HUES48 (cell line): Measurements from ENCODE around the gene YPEL3.

Experiments used
- H3K27ac ChIP-seq: one replicate; pipeline ENCODE4 v1.7.0; 2013; ENCODE audit warnings: low read depth, low read length, inconsistent platforms
- H3K27me3 ChIP-seq: 2 replicates; pipeline ENCODE4 v1.6.1; 2013; ENCODE audit warnings: mild to moderate bottlenecking, low read length; ENCODE audit not compliant: control insufficient read depth, insufficient read depth
- H3K36me3 ChIP-seq: 2 replicates; pipeline ENCODE4 v1.6.1; 2013; ENCODE audit warnings: low read length; ENCODE audit not compliant: control insufficient read depth, insufficient read depth
- H3K4me1 ChIP-seq: 2 replicates; pipeline ENCODE4 v1.6.1; 2013; ENCODE audit warnings: mild to moderate bottlenecking, low read length; ENCODE audit not compliant: control insufficient read depth, insufficient read depth
- H3K4me3 ChIP-seq: 2 replicates; pipeline ENCODE4 v1.5.1; 2013; ENCODE audit warnings: mild to moderate bottlenecking, low read depth, low read length
- H3K9ac ChIP-seq: 2 replicates; pipeline ENCODE4 v1.6.1; 2013; ENCODE audit warnings: mild to moderate bottlenecking, low read depth, low read length, moderate library complexity
- H3K9me3 ChIP-seq: 2 replicates; pipeline ENCODE4 v1.6.1; 2013; ENCODE audit warnings: low read length; ENCODE audit not compliant: control insufficient read depth, insufficient read depth

Gene YPEL3, protein sequence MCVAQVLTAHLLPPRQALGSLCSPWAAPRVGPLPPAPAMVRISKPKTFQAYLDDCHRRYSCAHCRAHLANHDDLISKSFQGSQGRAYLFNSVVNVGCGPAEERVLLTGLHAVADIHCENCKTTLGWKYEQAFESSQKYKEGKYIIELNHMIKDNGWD

DNA sequence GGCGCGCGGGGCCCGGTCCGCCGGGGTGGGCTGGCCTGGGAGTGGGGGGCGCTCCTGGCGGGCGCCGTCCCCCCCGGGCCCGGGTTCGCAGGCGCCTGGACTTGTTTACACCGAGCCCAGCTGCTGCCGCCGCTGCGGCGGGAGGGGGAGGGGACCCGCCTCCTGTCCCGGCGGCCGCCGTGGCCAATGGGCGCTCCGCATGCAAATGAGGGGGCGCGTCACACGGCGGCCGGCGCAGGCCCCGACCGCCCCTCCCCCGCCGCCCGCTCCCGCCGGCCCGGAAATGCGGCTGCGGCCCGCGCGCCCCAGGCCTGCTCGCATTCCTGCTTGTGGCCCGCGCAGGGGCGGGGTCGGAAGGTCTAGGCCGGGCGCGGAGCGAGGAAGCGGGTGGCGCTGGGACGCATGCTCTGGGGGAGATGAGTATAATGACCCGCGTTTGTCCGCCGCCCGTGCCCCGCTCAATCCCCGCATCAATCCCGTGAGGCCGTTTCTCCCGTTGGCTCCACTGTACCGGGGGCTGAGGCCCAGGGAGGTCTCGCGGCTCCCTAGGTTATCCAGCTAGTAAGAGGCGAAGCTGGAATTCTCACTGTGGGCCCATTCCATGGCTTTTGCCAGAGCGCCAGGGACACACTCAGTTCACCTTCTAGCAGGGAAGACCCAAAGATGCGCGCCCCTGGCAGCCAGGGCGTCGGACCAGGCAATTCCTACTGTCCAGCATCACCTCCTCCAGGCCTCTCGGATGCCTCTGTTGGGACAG lies at the start of gene YPEL3:
Gene YPEL3, minus strand, starts transcription at position 109 of the 757 bp plus-strand sequence. CDS start 731 bp downstream, outside the sequence.
- Histone ChIP-seq H3K9me3 (peaks cover 20% of the 10 kb centered on the region), H3K27ac (peak within 1 kb of the TSS; percentile 90), H3K9ac (peak within 1 kb of the TSS; percentile 70), H3K27me3 (no peaks in the 10 kb centered on the region), H3K36me3 (peaks cover 10% of the 10 kb centered on the region; the same call in 1 of the 2 replicates), H3K4me1 (peaks cover 7% of the 10 kb centered on the region), H3K4me3 (peak within 1 kb of the TSS; percentile 46)

DNA sequence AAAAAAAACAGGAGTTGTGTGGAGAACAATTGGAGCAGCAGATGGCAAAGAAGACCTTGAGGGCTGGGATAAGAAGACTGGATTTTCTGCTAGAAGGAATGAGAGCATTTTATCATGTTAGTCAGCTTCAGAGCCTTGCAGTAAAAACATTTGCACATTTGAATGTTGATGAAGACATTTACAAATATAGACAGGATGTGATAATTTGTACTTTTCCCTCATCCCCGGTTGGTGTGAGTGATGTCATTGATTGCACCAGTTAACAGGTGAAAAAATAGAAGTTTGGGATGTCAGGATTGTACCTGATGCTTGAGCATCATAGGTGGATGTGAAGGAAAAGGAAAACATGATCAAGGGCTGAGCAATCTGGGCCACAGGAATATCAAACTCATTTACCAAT lies 49.6 kb upstream of the YPEL3 start:
- Histone ChIP-seq H3K9ac (no peak overlapping the region), H3K4me3 (no peak overlapping the region), H3K36me3 (no peaks in the 10 kb centered on the region), H3K27ac (no peak overlapping the region), H3K9me3 (0 out of 2 replicates have a peak, but pooled peaks cover 5% of the 10 kb centered on the region), H3K4me1 (no peaks in the 10 kb centered on the region), H3K27me3 (no peaks in the 10 kb centered on the region)

DNA sequence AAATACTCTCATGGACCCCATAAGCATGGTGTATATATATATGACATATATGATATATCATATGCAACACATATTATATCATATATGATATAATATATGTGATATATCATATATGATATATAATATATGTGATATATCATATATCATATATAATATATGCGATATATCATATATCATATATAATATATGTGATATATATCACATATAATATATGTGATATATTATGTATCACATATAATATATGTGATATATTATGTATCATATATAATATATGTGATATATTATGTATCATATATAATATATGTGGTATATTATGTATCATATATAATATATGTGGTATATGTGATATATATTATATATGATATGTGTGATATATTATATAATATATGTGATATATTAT lies 48.9 kb upstream of the YPEL3 start:
- no peaks in the 10 kb centered on the region for H3K36me3 ChIP-seq
- H3K27ac ChIP-seq = no peak overlapping the region
- H3K9me3 ChIP-seq = 0 out of 2 replicates have a peak, but pooled peaks cover 5% of the 10 kb centered on the region
- no peaks in the 10 kb centered on the region for H3K4me1 ChIP-seq
- H3K9ac ChIP-seq = no peak overlapping the region
- no peak overlapping the region for H3K4me3 ChIP-seq
- H3K27me3 ChIP-seq = no peaks in the 10 kb centered on the region

DNA sequence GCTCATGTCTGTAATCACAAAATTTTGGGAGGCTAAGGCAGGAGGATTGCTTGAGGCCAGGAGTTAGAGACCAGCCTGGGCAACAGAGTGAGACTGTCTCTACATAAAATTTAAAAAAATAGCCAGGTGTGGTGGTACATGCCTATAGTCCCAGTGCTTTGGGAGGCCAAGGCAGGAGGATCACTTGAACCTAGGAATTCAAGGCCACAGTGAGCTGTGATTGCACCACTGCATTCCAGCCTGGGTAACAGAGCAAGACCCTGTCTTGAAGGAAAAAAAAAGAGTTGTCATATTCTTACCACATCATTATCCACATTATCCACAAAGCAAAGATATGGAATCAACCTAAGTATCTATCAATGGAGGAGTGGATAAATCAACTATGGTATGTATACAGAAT lies 48.0 kb upstream of the YPEL3 start:
- H3K27me3 ChIP-seq = no peaks in the 10 kb centered on the region
- H3K4me1 ChIP-seq = no peaks in the 10 kb centered on the region
- H3K4me3 ChIP-seq = no peak overlapping the region
- no peak overlapping the region for H3K27ac ChIP-seq
- H3K9ac ChIP-seq = no peak overlapping the region
- H3K9me3 ChIP-seq = no peaks in the 10 kb centered on the region
- H3K36me3 ChIP-seq = no peaks in the 10 kb centered on the region

DNA sequence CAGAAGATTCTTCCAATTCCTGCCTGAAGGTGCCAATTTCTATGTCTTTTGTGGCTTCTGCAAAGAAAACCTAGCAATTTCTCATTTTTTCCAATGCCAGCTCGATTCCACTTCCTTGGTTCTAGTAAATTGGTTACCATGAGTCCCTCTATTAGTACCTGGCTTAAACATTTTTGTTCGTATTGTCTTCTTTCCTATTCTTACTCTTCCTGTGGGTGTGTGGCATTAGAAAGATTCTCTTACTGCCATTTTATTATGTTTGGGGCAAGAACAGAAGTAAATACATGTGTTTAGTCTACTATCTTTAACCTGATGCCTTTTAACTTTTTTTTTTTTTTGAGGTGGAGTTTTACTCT lies 47.3 kb upstream of the YPEL3 start:
- H3K4me3 ChIP-seq = no peak overlapping the region
- no peaks in the 10 kb centered on the region for H3K36me3 ChIP-seq
- H3K27me3 ChIP-seq = no peaks in the 10 kb centered on the region
- H3K4me1 ChIP-seq = no peaks in the 10 kb centered on the region
- no peak overlapping the region for H3K9ac ChIP-seq
- no peaks in the 10 kb centered on the region for H3K9me3 ChIP-seq
- H3K27ac ChIP-seq = no peak overlapping the region

DNA sequence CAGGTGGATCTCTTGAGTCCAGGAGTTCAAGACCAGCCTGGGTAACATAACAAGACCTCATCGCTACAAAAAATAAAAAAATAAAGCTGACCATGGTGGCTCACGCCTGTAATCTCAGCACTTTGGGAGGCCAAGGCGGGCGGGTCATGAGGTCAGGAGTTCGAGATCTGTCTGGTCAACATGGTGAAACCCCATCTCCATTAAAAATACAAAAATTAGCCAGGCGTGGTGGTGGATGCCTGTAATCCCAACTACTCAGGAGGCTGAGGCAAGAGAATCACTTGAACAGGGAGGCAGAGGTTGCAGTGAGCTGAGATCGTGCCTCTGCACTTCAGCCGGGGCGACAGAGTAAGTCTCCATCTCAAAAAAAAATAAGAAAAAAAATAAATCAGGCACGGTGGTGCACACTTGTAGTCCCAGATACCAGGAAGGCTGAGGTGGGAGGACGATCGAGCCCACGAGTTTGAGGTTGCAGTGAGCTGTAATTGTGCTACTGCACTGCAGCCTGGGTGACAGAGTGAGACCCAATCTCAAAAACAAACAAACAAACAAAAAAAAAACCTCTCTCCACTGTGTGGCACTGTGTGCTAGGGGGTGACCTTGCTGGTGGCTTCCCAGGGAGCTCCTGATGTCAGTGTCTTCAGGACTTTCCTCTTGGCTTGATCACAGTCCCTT lies 46.8 kb upstream of the YPEL3 start:
- Histone ChIP-seq H3K4me3 (no peak overlapping the region), H3K4me1 (no peaks in the 10 kb centered on the region), H3K9ac (no peak overlapping the region), H3K36me3 (no peaks in the 10 kb centered on the region), H3K27ac (no peak overlapping the region), H3K9me3 (no peaks in the 10 kb centered on the region), H3K27me3 (no peaks in the 10 kb centered on the region)

DNA sequence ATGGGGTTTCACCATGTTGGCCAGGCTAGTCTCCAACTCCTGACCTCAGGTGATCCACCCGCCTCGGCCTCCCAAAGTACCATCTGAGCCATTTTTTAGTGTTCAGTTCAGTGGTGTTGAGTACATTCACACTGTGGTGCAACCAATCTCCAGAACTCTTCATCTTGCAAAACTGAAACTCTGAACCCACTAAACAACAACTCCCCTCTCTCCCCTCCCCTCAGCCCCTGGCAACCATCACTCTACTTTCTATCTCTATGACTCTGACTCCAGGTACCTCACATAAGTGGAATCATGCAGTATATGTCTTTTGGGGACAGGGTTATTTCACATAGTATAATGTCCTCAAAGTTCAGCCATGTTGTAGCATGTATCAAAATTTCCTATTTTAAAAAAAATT lies 45.7 kb upstream of the YPEL3 start:
- Histone ChIP-seq H3K4me3 (no peak overlapping the region), H3K27ac (no peak overlapping the region), H3K27me3 (no peaks in the 10 kb centered on the region), H3K4me1 (no peaks in the 10 kb centered on the region), H3K36me3 (no peaks in the 10 kb centered on the region), H3K9me3 (no peaks in the 10 kb centered on the region), H3K9ac (no peak overlapping the region)

DNA sequence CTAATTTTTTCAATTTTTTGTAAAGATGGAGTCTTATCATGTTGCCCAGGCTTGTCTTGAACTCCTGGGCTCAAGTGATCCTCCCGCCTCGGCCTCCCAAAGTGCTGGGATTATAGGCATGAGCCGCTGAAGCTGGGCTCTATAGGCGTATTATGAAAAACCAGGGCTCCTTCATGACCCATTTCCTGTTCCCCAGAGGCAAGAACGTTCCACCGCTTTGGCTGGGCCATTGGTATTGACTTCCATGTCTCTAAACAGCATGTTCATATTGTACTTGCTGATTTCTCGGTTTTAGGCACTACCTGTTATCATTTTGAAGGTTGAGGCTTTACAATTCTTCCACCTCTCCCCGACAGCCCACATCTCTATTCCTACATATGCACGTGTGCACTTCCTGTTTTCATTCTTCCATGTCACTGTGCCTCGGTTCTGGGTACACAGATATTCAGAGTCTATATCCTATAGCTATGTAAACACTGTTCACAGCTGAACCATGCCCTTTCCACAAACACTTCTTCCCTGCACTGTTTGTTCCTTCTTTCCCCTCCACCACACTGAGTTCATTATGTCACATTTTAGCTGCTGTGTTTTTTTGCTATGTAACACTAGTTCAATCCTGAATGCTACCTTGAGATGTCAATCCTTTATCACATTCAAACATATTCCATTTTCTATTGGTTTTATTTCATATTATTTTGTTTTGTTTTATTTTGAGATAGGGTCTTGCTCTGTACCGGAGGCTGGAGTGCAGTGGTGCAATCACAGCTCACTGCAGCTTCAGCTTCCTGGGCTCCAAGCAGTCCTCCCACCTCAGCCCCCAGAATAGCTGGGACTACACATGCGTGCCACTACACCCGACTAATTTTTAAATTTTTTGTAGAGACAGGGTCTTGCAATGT lies 43.8 kb upstream of the YPEL3 start:
- H3K27me3 ChIP-seq = no peaks in the 10 kb centered on the region
- H3K4me1 ChIP-seq = no peaks in the 10 kb centered on the region
- H3K9me3 ChIP-seq = no peaks in the 10 kb centered on the region
- H3K27ac ChIP-seq = no peak overlapping the region
- H3K4me3 ChIP-seq = no peak overlapping the region
- no peak overlapping the region for H3K9ac ChIP-seq
- H3K36me3 ChIP-seq = no peaks in the 10 kb centered on the region

DNA sequence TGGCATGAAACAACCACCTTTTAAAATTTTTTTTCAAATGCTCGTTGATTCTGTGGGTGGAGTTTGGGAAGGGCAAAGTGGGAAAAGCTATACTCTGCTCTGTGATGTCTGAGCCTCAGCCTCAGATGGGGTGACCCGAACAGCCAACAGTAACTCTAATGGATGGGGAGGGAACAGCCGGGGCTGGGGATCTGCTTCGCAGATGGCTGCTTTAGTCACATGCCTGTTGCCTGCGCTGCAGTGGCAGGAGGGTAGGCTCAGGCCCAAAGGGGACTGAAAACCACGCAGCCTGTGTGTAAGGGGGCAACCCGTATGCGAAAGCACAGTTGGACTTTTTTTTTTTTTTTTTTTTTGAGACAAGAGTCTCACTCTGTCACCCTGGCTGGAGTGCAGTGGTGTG lies 41.9 kb upstream of the YPEL3 start:
- no peak overlapping the region for H3K27ac ChIP-seq
- H3K36me3 ChIP-seq = no peaks in the 10 kb centered on the region
- no peaks in the 10 kb centered on the region for H3K4me1 ChIP-seq
- no peak overlapping the region for H3K9ac ChIP-seq
- H3K4me3 ChIP-seq = no peak overlapping the region
- no peaks in the 10 kb centered on the region for H3K9me3 ChIP-seq
- no peaks in the 10 kb centered on the region for H3K27me3 ChIP-seq

DNA sequence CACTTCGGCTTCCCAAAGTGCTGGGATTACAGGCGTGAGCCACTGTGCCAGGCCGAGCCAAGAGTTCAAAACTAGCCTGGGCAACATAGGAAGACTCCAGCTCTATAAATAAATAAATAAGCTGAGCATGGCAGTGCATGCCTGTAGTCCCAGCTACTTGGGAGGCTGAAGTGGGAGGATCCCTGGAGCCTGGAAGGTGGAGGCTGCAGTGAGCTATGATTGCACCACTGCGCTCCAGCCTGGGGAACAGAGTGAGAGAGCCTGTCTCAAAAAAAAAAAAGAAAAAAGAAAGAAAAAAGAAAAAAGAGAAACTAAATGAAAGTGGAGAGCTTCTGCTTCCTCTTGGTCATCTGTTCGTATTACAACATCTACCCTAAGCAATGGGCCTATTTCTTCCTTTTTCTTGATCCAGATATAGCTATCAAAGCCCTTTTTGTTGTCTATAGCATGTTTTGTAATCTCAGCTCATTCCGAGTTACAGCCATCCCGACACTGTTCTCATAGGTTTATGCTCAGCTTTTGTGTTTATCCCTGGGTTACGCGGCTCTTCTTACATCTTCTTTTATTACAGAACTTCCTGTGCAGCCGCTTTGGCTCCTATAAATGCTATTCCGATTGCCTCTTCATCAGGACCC lies 41.1 kb upstream of the YPEL3 start:
- Histone ChIP-seq H3K4me3 (no peak overlapping the region), H3K27ac (no peak overlapping the region), H3K9ac (no peak overlapping the region), H3K9me3 (no peaks in the 10 kb centered on the region), H3K36me3 (no peaks in the 10 kb centered on the region), H3K4me1 (no peaks in the 10 kb centered on the region), H3K27me3 (no peaks in the 10 kb centered on the region)
